ENCODE measurements around the gene TEDDM1.

TEDDM1 gene

DNA sequence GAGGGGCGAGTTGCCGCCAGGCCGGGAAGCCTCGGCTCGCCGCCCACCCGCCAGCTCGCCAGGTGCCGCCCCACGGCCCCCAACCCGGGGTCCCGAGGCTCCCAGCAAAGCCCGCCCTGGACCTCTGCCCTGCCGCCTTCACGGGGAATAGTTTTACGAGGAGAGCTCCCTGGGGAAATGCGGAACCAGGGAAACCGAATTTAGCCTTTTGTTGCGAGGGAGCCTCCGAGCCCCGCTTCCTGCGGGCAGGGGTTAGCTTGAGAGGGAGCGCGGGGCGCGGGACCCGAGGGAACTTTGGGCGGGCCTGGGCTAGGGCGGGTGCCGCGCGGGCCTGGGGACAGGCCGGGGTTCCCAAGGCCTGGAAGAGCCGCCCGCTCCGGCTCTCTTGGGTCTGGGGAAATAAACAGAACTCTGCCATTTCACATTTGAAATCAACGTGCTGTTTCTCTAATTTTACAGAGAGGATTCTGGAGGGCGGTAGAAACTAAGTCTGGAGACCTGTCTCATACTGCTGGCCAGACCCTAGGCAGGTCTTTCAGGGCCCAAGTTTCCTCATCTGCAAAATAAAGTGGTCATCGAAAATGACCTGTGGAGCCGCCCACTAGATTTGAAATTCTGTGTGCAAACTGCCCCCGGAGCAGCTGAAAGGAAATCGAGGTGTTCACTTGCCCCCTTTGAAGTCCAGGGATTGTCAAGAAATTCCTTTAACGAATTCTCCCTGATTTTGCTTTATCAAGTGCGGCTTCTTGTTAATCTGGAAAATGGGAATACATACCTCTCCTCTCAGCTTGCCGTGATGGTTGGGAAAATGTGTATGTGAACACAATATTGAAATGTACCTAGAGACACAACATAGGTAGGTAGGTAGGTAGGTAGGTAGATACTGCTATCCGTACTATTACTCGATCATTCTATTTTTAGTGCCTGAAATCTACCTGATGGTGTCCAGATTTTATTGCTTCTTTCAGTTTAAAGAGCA is 8.1 kb downstream of the TEDDM1 start:
- Mint-ChIP-seq H3K36me3 (ENCODE audit: low read depth) (peaks cover 35% of the 10 kb centered on the region), H3K27ac (peak overlapping the region; percentile 76), H3K27me3 (ENCODE audit: low read depth) (peaks cover 8% of the 10 kb centered on the region), H3K9me3 (no peaks in the 10 kb centered on the region), H3K4me1 (ENCODE audit: low read depth) (peaks cover 48% of the 10 kb centered on the region), H3K4me3 (peak overlapping the region; percentile 91)

DNA sequence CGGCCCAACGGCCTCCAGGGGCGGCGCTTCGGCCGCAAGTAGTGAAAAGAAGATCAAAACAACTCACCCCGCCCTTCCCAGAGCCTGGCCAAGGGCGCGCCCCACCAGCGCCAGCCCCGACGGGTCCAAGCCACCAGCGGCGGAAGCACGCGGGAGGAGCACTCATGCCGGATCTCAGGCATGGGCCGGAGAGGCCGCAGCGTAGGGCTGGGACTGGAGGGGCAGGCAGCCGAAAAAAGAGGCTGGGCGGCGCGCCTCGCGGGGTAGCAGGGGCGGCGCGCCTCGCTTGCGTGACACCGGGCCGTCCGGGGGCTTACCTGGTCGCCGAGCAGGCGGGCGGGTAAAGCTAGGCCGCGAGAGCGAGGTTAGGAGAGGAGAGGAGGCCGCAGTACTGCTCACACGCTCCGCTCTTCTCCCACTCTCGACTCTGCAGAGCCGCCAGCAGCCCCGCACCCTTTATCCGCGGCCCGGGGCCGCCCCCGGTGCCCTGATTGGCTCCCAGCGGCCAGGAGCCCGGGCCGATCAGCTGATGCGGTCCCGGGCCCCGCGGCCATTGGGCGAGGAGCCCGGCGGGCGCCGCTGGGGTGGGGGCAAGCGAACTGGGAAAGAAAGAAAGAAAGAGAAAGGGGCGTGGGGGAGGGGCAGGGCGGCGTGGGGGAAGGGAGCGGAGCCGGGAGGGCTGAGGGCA is 9.0 kb downstream of the TEDDM1 start, which contains the start of gene GLUL:
Gene GLUL, minus strand, starts transcription at position 429 of the 688 bp plus-strand sequence. CDS start 3,053 bp downstream, outside the sequence.
- peaks cover 44% of the 10 kb centered on the region for H3K36me3 Mint-ChIP-seq (ENCODE audit: low read depth)
- no peaks in the 10 kb centered on the region for H3K9me3 Mint-ChIP-seq
- peak within 1 kb of the TSS; percentile 89 for H3K27ac Mint-ChIP-seq
- H3K4me3 Mint-ChIP-seq: peak within 1 kb of the TSS; percentile 91
- peaks cover 47% of the 10 kb centered on the region for H3K4me1 Mint-ChIP-seq (ENCODE audit: low read depth)
- peaks cover 8% of the 10 kb centered on the region for H3K27me3 Mint-ChIP-seq (ENCODE audit: low read depth)

DNA sequence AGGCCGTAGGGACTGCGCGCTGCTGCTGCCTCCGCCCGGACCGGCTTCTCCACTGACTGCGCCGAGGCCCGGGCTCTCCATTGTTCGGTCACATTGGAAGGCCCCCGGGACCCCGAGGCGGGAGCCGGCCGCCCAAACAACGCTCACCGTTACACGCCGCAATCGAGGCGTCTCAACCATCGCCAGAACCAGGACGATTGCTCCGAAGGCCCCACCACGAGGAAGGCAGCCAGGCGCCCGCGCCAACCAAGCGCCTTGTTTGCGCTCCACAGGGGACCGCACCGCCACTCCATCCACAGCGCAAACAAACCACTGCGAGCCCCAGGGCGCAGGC is 9.5 kb downstream of the TEDDM1 start:
- peak overlapping the region; percentile 91 for H3K4me3 Mint-ChIP-seq
- peaks cover 5% of the 10 kb centered on the region for H3K27me3 Mint-ChIP-seq (ENCODE audit: low read depth)
- peak overlapping the region; percentile 89 for H3K27ac Mint-ChIP-seq
- no peaks in the 10 kb centered on the region for H3K9me3 Mint-ChIP-seq
- peaks cover 49% of the 10 kb centered on the region for H3K36me3 Mint-ChIP-seq (ENCODE audit: low read depth)
- peaks cover 44% of the 10 kb centered on the region for H3K4me1 Mint-ChIP-seq (ENCODE audit: low read depth)

DNA sequence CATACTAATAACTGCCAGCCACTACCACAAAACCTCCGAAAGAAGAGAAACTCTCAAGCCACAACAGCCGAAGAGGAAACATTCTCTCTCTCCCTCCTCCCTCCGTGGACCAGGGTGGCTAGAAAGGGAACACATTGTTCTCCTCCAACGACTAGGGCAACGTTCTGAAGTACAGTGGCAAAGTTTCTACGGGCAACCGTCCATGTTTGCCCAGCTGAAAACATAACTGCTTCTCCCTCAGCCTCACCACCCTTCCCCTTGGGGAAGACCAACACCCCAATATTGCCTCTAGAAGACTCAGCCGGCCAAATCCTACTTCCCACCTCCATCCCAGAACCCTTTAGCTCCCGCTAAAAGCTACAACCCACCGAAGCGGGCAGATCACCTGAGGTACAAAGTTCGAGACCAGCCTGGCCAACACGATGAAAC is 10.8 kb downstream of the TEDDM1 start:
- peaks cover 46% of the 10 kb centered on the region for H3K4me1 Mint-ChIP-seq (ENCODE audit: low read depth)

DNA sequence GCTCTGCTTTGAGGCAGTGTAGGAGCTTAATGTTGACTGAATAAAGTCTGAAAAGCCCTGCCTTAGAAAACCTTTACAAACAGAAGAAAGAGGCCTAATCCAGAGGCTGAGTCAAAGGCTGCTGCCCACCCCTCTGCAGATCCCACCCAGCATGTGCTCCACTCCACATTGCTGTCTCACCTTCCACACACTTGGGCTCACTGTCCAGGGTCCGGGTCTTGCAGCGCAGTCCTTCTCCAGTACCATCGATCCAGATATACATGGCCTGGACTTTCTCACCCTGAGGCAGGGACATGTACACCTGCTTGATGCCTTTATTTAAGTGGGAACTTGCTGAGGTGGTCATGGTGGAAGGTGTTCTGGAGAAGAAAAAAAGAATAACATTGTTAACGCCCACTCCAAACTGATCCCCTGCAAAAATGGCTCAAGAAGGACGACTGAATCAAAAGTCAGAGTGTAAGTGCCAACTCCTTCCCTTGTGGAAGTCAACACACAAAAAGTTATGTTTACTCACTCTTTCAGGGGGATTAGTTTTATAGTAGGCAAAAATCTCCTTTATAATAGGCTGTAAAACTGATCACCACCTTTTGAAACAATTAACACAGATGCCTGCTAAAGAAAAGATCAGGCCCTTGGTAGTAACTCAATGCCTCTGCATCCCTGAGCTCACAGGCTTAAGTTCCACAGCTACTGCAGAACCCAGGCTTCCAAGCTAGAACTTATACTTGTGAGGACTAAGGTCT is 11.9 kb downstream of the TEDDM1 start:
- Mint-ChIP-seq H3K27me3 (ENCODE audit: low read depth) (no peaks in the 10 kb centered on the region), H3K4me3 (peak overlapping the region; percentile 91), H3K27ac (no peak overlapping the region), H3K36me3 (ENCODE audit: low read depth) (peaks cover 65% of the 10 kb centered on the region), H3K4me1 (ENCODE audit: low read depth) (peaks cover 46% of the 10 kb centered on the region), H3K9me3 (no peaks in the 10 kb centered on the region)

More for the DNA sequence above, 10.8 kb downstream of the TEDDM1 start:
- Mint-ChIP-seq H3K36me3 (ENCODE audit: low read depth) (peaks cover 59% of the 10 kb centered on the region), H3K27ac (peak overlapping the region; percentile 83), H3K27me3 (ENCODE audit: low read depth) (no peaks in the 10 kb centered on the region), H3K4me3 (peak overlapping the region; percentile 91), H3K9me3 (no peaks in the 10 kb centered on the region)

DNA sequence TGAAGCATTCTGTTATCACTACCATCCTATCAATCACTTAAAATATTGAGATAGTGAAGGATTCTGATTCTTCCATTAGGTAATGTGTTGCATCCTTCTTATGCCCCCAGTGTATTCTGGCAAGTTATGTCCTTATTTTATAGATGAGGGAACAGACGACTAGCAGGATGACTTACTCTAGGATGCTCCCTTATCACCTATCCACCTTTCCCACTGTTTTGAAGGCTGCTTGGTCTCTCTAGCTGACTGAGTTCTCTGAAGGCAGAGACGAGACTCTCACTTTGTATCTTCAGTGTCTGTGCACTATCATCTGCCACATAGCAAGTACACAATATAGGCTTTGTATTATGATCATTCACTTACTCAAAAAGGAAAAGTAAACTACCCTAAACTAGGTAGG is 12.9 kb downstream of the TEDDM1 start:
- Mint-ChIP-seq H3K36me3 (ENCODE audit: low read depth) (peaks cover 72% of the 10 kb centered on the region), H3K27me3 (ENCODE audit: low read depth) (no peaks in the 10 kb centered on the region), H3K9me3 (no peaks in the 10 kb centered on the region), H3K27ac (no peak overlapping the region), H3K4me1 (ENCODE audit: low read depth) (peaks cover 38% of the 10 kb centered on the region), H3K4me3 (no peak overlapping the region)

DNA sequence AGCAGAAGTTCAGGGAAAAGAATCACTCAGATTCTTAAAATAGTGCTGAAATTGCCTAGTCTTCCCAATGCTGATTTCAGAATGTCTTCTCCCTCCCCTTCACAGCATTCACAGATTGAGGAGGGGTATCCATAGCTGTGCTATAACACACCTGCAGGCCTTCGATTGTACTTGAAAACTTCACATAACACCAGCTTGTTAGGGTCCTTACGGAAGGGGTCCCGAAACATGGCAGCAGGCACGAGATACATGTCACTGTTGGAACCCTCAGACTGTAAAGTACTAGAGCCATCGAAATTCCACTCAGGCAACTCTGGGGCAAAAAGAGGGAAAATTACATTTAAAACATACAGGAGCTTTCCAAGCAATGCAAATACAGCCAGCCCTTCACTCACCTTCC is 13.5 kb downstream of the TEDDM1 start:
- Mint-ChIP-seq H3K4me3 (no peak overlapping the region), H3K36me3 (ENCODE audit: low read depth) (peaks cover 78% of the 10 kb centered on the region), H3K27ac (no peak overlapping the region), H3K4me1 (ENCODE audit: low read depth) (peaks cover 36% of the 10 kb centered on the region), H3K9me3 (no peaks in the 10 kb centered on the region), H3K27me3 (ENCODE audit: low read depth) (no peaks in the 10 kb centered on the region)

DNA sequence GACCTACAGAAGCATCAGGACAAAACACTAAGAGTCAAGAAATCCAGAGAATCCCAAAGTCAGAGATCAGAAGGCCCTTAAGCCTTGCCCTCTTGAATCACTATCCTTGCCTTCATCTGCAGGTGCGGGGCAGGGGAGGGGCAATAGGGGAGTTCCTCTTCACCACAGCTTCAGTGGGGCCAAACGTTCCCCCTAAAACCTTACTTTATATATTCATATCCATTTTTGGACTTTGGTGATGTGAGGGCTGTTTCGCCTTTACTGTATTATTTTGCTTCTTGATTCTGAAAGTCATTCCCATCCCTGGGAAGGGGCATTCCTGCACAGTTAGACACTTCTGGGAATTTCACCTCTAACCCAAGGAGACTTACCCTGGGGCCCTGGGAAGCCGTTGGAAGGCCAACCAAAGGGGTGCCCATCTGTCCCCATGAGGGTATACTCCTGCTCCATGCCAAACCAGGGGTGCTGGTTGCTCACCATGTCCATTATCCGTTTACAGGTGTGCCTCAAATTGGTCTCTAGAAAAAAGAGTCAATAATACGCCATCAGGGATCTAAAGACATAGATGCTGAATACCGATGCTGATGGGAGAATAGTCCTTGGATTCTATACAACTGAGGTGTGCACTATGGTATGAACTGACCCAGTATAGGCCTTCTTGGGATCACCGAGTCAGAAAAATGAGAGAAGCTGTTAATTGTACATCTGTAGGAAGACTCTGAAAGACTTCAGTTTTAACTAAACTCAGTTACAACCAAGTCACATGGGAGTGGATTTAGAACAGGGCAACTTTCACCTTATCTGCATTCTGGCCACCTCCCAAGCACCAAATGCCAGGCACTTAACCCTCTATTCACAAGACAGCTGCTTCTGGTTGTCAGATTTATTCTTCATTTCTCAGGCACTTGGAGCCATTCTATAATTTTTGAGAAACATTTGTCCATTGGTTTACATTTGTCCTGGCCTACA is 14.3 kb downstream of the TEDDM1 start:
- Mint-ChIP-seq H3K4me1 (ENCODE audit: low read depth) (peaks cover 36% of the 10 kb centered on the region), H3K9me3 (no peaks in the 10 kb centered on the region), H3K27ac (no peak overlapping the region), H3K4me3 (no peak overlapping the region), H3K36me3 (ENCODE audit: low read depth) (peaks cover 81% of the 10 kb centered on the region), H3K27me3 (ENCODE audit: low read depth) (no peaks in the 10 kb centered on the region)

DNA sequence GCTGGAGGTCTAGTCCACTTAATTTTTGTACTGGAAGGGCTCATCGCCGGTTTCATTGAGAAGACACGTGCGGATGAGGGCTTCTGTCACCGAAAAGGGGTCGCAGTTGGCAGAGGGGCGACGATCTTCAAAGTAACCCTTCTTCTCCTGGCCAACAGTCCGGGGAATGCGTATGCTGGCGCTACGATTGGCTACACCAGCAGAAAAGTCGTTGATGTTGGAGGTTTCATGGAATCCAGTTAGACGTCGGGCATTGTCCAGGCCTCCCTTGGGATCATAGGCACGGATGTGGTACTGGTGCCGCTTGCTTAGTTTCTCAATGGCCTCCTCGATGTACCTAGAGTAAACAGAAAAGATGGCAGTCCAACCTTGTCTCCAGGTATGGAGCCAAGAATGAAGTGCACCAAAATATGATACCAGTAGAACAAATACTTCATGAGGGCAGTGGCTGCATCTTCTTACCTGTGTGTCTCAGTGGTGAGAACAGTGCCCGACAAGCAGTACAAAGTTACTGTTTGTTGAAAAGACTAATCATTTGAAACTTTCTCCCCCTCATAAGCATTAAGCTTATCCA is 16.0 kb downstream of the TEDDM1 start:
- Mint-ChIP-seq H3K27ac (no peak overlapping the region), H3K9me3 (no peaks in the 10 kb centered on the region), H3K4me3 (no peak overlapping the region), H3K36me3 (ENCODE audit: low read depth) (peaks cover 71% of the 10 kb centered on the region), H3K27me3 (ENCODE audit: low read depth) (no peaks in the 10 kb centered on the region), H3K4me1 (ENCODE audit: low read depth) (peaks cover 26% of the 10 kb centered on the region)

DNA sequence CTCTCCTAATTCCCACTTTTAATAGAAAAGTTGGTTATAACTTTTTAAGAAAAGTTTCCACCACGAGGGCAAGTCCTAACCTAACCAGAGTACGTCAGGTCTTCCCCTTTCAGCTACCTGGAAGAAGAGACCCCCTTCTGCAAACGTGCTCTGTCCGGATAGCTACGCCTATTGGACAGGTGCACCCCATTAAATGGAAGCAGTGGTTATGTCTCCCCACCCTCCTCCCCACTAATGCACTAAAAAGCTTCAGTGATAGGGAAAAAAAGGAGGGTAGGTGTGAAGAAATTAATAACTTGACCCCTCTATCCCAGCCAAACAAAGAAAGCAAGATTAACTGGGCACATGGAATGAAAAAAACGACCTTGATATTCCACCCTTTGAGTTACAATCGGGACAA is 16.5 kb downstream of the TEDDM1 start:
- Mint-ChIP-seq H3K9me3 (no peaks in the 10 kb centered on the region), H3K36me3 (ENCODE audit: low read depth) (peaks cover 66% of the 10 kb centered on the region), H3K27me3 (ENCODE audit: low read depth) (no peaks in the 10 kb centered on the region), H3K4me3 (no peak overlapping the region), H3K4me1 (ENCODE audit: low read depth) (peaks cover 22% of the 10 kb centered on the region), H3K27ac (no peak overlapping the region)

DNA sequence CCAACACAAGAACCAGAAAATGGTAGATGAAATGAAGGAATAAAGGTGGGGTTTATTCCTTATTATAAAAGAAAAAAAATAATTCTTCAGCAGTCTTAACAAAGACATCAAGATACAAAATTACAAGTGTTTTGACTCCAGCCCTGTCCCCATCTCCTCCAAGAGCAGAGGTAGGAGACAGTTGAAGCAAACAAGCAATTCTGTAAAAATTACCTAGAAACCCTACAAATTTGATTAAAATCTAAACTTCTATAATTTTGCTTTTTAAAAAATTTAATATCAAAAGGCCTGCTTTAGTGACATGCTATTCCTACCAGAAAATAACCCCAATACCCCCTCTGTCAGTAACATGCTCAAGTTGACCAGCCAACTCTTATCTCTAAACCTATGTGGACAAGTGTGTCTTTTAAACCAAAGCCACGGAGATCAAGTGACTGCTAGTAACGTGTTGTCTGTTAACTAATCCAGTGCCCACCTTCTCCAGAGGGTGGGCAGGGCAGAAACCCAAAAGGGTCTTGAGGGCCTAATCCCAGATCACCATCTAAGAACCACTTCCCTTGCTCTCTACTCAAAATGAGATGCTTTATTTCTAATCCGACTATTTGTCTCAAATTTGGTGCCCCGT is 17.3 kb downstream of the TEDDM1 start:
- Mint-ChIP-seq H3K4me1 (ENCODE audit: low read depth) (peaks cover 14% of the 10 kb centered on the region), H3K4me3 (no peak overlapping the region), H3K36me3 (ENCODE audit: low read depth) (peaks cover 58% of the 10 kb centered on the region), H3K27ac (no peak overlapping the region), H3K27me3 (ENCODE audit: low read depth) (no peaks in the 10 kb centered on the region), H3K9me3 (no peaks in the 10 kb centered on the region)

DNA sequence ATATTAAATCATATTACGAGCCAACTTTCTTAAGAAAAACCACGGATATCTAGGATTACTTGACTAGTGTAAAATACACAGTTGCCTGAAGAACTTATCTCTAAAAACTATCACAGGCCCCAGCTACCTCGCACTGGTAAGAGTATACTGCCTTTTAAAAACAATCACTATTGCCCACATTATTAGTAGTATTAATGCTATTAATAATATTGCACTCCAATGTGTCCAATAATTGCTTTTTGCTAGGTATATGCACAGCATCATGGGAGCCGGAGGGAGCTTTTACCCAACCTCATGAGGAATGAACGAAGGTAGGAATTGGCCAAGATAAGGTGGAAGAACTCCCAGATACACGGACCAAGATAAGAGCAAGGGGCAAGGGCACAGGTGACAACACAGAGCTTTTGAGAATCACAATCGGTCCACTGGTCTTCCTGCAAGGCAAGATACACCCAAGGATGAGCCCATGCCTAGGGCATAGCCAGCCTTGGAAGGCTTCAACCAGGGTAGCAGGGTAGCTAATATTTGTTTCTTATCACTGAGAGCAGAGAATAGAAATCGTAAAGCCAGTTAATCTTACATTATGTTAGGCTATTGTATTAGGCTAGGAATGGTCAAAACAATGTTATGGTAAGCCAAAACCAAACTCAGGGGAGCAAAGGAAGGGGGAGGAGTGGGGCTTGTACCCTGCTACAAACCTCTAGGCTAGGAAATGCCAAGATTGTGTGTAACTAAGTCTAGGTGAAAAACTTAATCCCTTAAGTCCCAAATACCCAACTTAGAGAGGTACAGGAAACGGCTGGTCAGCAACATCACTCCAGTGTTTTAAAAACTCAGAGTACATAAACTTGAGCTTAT is 18.3 kb downstream of the TEDDM1 start:
- Mint-ChIP-seq H3K4me1 (ENCODE audit: low read depth) (peaks cover 7% of the 10 kb centered on the region), H3K27ac (no peak overlapping the region), H3K36me3 (ENCODE audit: low read depth) (peaks cover 49% of the 10 kb centered on the region), H3K9me3 (no peaks in the 10 kb centered on the region), H3K4me3 (no peak overlapping the region), H3K27me3 (ENCODE audit: low read depth) (no peaks in the 10 kb centered on the region)

Measured in T-helper 1 cell treated with Interleukin-12 subunit alpha and Interleukin-12 subunit beta and Interleukin-4 antibody, amounts not matched to agents 30 μg/mL and 1 μg/mL, for 36 hours (primary cell).